C4-2B (cell line): ENCODE results near the gene MBD3L4.

Experiments
- ZFX ChIP-seq: fragments of 450-650 bp; IDR thresholded peaks from 2 replicates; pipeline ENCODE4 v1.6.1; 2017
- TF ChIP-seq, protein P1 (sequence below): fragments of 450-650 bp; conservative IDR thresholded peaks from 2 replicates; pipeline ENCODE4 v1.5.1; 2017; ENCODE audit warnings: mild to moderate bottlenecking

DNA sequence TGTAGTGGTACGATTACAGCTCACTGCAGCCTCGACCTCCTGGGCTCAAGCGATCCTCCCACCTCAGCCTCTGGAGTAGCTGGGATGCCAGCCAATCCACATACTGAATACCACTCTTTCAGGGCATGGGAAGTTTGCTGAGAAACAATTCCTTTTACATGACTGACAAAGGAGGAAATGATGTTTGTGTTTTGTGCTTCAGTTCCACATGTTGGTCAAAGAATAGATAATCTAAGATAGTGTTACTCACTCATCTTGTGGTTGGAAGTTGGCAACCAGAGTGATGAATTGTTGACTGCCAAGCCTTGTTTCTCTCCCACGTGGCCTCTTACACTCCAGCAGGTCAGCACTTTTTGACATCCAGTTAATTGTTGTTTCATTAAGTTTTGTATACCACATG is 26.3 kb downstream of the MBD3L4 start:
- TF ChIP-seq, protein P1, sequence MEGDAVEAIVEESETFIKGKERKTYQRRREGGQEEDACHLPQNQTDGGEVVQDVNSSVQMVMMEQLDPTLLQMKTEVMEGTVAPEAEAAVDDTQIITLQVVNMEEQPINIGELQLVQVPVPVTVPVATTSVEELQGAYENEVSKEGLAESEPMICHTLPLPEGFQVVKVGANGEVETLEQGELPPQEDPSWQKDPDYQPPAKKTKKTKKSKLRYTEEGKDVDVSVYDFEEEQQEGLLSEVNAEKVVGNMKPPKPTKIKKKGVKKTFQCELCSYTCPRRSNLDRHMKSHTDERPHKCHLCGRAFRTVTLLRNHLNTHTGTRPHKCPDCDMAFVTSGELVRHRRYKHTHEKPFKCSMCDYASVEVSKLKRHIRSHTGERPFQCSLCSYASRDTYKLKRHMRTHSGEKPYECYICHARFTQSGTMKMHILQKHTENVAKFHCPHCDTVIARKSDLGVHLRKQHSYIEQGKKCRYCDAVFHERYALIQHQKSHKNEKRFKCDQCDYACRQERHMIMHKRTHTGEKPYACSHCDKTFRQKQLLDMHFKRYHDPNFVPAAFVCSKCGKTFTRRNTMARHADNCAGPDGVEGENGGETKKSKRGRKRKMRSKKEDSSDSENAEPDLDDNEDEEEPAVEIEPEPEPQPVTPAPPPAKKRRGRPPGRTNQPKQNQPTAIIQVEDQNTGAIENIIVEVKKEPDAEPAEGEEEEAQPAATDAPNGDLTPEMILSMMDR = no peak
- no peak for TF ChIP-seq ZFX
